Astrocyte of the hippocampus (primary cell): ENCODE measurements around the gene HOXD4.

Source experiments
- DNase-seq: peaks from one replicate; pipeline ENCODE4 v3.0.0; 2011; ENCODE audit warnings: low read depth, low spot score

The HOXD4 gene

GRCh38 chr2:176126929-176127773 is 24.2 kb upstream of the HOXD4 start:
- peak; percentile 75 for DNase-seq

- DNase-seq: no peak
Observed at GRCh38 chr2:176127774-176128072, 23.6 kb upstream of the HOXD4 start.

- DNase-seq: no peak
Observed at GRCh38 chr2:176128172-176128981, 23.0 kb upstream of the HOXD4 start.

GRCh38 chr2:176128982-176129796 is 22.2 kb upstream of the HOXD4 start, which contains the start of gene HOXD8:
TSS of gene HOXD8 (plus strand) at chr2:176129705. CDS start at chr2:176130367, 662 bp downstream.
- peak; percentile 38 for DNase-seq

- no peak for DNase-seq
Observed at GRCh38 chr2:176129813-176130146, 21.6 kb upstream of the HOXD4 start.

GRCh38 chr2:176130147-176130956 is 21.0 kb upstream of the HOXD4 start:
- DNase-seq: peak; percentile 39

- DNase-seq: no peak
Observed at GRCh38 chr2:176130957-176131847, 20.1 kb upstream of the HOXD4 start.

GRCh38 chr2:176131848-176132158 is 19.5 kb upstream of the HOXD4 start:
- no peak for DNase-seq

- DNase-seq: peak; percentile 23
Observed at GRCh38 chr2:176132205-176133171, 18.9 kb upstream of the HOXD4 start.

GRCh38 chr2:176133389-176133788 is 18.0 kb upstream of the HOXD4 start:
- DNase-seq: no peak

- DNase-seq: no peak
Observed at GRCh38 chr2:176134035-176134434, 17.3 kb upstream of the HOXD4 start.

GRCh38 chr2:176135035-176135440 is 16.3 kb upstream of the HOXD4 start:
- no peak for DNase-seq

- no peak for DNase-seq
Observed at GRCh38 chr2:176136374-176137251, 14.7 kb upstream of the HOXD4 start.

- no peak for DNase-seq
Observed at GRCh38 chr2:176137252-176137580, 14.1 kb upstream of the HOXD4 start.

GRCh38 chr2:176137906-176138305 is 13.4 kb upstream of the HOXD4 start:
- DNase-seq: no peak

- no peak for DNase-seq
Observed at GRCh38 chr2:176138526-176138922, 12.8 kb upstream of the HOXD4 start.

- DNase-seq: no peak
Observed at GRCh38 chr2:176138923-176139660, 12.3 kb upstream of the HOXD4 start.
